H54 (cell line): ENCODE data around the gene ANXA2R.
A peak's percentile ranks its signal among the peaks of the same experiment; 100 is the strongest.

Experiments used
- DNase-seq: peaks from one replicate; pipeline ENCODE4 v3.0.0; 2011; ENCODE audit warnings: low spot score, mixed read lengths; ENCODE audit not compliant: insufficient read length
- FAIRE-seq: peaks from 3 replicates; lab custom pipeline; 2011; peaks lifted over from hg19 to GRCh38; lab: Jason Lieb, UNC
- POLR2A ChIP-seq: IDR thresholded peaks from 2 replicates; pipeline ENCODE4 v1.6.1; 2011; ENCODE audit warnings: low read depth, mild to moderate bottlenecking, low read length

ANXA2R gene

DNA sequence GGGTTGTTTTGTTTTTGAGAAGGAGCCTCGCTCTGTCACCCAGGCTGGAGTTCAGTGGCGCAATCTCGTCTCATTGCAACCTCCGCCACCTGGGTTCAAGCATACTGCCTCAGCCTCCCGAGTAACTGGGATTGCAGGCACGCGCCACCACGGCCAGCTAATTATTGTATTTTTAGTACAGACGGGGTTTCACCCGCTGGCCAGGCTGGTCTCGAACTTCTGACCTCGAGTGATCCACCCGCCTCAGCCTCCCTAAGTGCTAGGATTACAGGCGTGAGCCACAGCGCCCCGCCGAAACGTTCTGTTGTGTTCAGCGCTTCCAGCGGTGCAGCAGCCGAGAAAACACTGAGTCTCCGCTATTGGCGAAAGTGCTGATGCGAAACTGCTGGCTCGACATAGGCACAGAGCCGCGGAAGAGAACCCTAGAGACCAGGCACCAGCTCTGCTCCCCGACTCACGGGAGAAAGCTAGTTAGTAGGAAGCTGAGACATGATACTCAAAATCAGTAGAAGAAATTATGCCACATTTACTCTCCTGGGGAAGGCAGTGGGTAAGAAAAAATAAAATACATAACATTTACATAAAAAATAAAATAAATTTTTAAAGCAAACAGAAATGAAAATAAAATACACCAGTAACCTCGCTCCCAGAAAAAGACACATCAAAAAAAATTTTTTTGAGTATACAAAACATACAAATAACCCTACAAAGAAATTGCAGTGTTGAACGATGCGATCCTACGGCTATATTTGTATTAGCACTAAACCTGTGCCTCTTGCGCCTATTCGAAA, 31.6 kb downstream of the ANXA2R start:
- FAIRE-seq: peak; percentile 76
- TF ChIP-seq POLR2A: peak; percentile 33; the same call in 1 of the 2 replicates
- peak; percentile 46 for DNase-seq

DNA sequence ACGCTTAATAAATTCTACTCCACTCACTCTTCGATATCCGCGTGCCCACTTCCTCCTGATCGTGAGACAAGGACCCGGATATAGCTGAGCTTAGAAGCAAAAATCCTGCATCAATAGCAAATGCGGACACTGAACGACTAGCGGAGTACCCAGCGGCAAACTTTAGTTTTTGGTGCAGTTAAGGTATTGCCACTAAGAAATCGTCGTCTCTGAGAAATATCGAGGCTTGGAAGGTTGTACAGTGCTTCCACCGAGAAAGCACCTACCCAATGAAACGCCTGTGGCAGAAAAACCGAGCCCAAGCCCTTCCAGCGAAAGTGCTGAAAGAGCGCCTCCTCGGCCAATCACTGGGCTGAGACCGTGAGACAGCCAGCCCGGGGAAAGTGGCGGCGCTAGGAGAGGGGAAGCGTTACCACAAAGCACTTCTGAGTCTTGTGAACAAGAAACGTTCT, 32.2 kb downstream of the ANXA2R start:
- DNase-seq (peak; percentile 48), FAIRE-seq (no peak)
- no peak for TF ChIP-seq POLR2A

DNA sequence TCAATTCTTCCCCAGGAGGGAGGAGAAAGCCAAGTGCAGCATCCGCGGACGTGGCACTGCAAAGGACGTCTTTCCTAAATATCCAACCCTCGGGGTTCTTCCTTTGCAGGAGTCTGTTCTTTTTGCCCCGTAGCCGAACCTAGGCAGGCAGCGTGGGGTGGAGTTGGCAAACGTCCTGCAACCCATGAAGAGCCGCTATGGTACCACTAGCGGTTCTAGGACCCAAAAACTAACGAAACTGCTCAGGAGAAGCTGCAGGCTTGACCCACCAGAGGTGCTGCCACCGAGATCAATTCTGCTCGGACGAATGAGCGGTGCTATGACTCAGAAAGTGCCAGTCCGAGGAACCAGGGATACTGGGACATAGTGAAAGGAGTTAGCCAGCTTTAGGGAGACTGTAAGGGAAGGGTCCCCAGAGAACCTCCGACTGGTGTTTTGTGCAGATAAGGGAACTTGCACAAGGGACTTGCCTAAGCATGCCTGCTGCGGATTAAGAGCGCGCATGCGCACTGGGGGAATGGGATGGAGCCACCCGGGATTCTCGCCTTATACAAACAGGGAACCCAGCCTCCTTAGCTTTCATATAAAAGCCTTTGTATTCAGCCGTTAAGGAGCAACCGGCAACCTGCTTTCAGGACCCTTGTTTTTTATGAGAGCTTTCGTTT, 32.7 kb downstream of the ANXA2R start:
- no peak for FAIRE-seq
- TF ChIP-seq POLR2A: 0 out of 2 replicates have a peak, but pooled peaks have one; percentile 25
- peak; percentile 54 for DNase-seq

DNA sequence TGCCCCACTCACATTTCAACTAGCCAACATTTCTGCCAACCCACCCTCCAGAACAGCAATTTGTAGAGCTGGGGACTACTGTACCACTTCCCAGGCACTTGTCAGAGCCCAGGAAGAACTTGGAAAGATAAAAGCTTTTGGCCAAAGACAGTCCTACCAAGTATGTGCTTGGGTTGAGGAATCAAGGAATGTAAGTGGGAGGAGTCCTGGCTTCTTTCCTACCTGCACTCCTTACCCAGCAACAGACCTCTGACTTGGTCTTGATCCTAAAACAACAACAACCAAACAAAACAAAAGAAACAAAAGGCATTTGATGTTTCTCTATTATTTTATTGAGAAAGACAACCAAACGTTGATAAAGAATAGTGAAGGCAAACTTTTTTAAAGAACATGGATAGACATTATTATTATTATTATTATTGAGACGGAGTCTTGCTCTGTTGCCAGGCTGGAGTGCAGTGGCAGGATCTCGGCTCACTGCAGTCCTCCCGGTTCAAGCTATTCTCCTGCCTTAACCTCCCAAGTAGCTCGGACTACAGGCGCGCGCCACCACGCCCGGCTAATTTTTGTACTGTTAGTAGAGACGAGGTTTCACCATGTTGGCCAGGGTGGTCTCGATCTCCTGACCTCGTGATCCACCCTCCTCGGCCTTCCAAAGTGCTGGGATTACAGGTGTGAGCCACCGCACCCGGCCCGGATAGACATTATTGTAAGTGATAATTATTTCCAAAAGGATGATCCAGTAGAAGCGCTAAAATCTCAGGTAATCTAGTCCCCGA, 33.5 kb downstream of the ANXA2R start:
- no peak for DNase-seq
- TF ChIP-seq POLR2A: no peak
- no peak for FAIRE-seq

DNA sequence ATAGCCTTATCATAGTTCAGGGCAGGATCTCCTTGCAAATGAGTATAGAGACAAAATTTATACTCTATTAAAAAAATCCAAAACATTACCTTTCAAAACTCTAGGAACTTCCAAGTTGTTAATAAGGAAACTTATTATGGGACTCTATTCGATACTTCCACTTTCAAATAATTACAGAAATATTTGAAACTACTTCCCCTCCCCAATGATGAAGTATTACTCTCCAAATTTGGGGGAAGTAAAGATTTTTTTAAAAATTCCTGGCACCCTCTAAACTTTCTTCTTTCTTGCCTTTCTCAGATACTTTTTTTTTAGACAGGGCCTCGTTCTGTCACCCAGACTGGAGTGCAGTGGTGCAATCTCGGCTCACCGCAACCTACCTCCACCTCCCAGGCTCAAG, 35.1 kb downstream of the ANXA2R start:
- no peak for TF ChIP-seq POLR2A
- DNase-seq (no peak), FAIRE-seq (no peak)

DNA sequence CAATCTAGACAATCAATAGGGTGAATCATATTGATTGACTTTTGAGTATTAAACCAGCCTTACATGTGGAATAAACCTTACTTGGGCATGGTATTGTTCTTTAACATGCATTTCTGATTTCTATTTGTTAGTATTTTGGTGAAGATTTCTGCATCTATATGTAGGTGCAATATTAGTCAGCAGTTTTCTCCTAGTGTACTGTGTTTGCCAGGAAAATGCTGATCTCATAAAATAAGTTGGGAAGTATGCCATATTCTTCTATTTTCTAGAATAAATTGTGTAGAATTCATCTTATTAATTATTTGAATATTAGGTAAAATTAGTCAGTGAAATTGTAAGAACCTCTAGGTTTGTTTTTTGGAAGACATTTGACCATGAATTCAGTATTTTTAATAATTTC, 38.4 kb downstream of the ANXA2R start:
- DNase-seq (no peak), FAIRE-seq (no peak)
- no peak for TF ChIP-seq POLR2A

DNA sequence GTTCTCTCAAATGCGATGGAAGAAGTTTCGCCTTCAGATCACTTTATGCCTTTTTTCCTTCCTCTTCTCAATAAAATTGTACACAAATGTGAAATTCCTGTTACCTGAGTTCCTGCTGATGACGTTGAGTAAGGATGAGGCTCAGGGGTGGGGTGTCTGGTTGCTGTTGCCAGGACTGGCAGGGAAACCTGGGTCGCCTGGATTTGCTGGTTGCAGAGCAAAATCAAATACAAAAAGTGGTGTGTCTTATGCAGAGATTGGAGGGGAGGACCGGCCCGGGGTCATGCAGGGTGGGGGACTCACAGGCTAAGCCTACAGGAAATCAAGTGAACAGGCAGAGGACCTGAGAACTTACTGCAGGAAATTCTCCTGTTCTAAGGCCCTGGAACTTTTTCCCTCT, 39.2 kb downstream of the ANXA2R start:
- FAIRE-seq (no peak), DNase-seq (no peak)
- no peak for TF ChIP-seq POLR2A

DNA sequence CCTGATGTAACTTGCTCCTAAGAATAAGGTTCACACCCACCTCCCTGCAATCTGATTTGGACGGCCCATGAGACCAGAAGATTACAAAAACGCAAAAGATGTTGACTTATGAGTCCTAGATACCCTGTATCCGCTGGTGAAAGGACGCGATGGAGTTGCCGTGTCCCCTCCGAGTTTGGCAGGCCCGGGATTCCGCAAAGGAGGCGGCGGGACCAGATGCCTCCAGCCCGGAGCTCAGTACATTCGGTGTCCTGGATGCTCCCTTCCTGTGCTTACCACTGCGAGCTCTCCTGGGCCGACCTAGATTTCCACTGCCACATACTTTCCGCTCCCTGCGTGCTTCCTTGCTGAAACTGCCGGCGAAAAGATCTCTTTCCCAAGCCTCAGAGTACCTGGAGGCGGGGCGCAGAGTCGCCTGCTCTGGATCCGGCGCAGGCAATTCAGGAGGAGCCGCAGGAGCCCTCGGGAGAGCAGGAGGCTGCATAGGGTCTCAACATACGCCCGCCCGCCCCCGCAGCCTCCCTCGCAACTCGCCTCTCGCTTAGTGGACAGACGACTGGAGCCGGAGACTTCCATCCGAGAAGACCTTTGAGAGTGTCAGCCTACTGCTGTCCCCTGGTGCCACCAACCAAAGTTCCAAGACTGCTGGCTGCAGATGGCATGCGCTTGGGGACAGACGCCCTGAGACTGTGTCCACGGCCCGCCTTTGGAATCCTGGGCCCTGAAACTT, 39.8 kb downstream of the ANXA2R start:
- DNase-seq: no peak
- FAIRE-seq: peak; percentile 52
- TF ChIP-seq POLR2A: peak; percentile 10; the same call in 1 of the 2 replicates

DNA sequence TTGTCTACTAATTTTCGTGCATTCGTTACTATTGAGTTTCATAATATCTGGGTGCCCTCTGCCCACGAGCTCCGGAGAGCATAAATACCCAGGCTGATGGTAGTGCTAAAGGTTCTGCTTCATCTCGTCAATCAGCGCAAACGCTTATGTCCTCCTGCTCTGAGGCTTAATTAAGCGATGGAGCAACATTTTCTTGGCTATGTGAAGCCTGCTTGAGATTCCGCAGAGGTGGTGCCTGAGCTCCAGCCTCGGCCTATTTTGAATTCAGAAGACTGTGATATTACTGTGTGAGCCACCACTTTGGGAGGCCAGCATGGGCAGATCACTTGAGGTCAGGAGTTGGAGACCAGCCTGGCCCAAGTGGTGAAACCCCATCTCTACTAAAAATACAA, 44.8 kb downstream of the ANXA2R start:
- no peak for FAIRE-seq
- no peak for DNase-seq

DNA sequence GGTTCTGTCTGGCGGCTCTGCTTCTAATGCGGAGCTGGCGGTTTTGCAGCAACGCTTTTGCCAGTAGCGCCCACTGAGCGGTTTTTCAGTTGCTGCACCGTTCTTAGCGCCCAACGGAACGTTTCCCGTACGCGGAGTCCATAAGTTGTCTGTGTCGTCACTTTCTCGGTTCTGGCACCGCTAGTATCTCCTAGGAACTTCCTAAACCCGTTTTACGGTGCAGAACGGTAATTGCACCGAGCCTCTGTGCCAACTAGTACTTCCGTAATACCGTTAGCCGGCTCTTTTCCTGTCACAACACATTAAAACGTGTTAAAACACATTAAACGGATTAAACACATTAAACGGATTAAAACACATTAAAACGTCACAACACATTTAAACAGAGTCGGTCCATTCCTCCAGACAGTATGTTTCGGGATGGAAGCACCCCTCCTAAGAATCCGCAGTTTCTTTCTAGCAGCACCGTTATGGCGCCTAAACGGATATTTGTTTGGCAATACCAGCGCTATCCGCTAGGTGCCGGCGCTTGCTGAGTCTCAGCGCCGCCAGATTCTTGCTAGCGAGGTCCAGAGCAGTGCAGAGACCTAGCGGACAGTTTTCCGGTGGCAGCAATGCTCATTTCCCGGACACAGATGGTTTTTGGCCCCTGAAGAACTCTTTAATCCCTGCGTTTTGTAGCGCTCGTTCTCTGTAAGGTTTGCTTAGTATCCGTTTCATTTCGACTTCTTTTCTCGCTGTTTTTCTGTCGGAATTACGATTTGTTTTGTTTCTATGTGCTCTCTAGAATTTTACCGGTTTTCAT, 45.4 kb downstream of the ANXA2R start:
- TF ChIP-seq POLR2A: peak; percentile 37
- DNase-seq (no peak), FAIRE-seq (peak; percentile 48)

More for the DNA sequence above, 44.8 kb downstream of the ANXA2R start:
- no peak for TF ChIP-seq POLR2A

DNA sequence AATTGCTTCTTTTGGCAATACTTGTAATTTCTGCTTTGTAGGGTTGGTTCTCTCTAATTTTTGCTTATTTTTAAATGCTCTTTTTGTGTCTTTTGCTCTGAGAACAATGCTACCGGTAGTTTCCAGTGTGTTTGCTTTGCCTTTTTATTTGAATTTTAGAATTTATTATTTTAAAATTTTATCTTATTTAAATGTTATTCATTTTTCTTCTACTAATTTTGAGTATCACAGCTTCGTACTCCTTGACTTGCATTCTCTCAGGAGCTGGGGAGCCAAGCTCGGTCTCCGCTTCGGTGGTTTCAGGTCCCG, 45.9 kb downstream of the ANXA2R start:
- no peak for TF ChIP-seq POLR2A
- DNase-seq (no peak), FAIRE-seq (no peak)

DNA sequence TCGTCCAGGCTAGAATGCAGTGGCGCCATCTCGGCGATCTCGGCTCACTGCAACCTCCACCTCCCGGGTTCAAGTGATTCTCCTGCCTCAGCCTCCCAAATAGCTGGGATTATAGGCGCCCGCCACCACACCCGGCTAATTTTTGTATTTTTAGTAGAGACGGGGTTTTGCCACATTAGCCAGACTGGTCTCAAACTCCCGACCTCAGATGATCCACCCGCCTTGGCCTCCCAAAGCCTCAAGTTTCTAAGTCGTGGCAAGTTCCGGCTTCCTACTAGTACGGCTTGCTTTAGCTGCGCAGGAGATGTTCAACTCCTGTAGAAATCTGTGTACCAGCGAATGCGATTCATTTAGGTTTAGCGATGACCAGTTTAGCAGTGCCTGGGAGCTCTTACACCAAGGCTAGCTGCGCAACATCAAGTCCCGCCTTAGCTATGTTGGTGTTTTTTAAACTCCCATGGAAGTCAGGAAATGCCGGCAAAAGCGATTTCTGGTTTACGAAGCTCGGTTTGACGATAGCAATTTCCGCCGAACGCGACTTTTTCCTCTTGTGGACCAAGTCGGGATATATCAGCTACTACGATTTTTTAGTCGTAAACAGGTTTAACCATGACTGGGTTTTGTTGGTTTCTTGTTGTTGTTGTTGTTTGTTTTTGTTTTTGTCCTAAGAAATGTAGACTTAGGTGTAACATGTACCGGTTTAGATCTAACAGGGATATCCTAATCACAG, 46.4 kb downstream of the ANXA2R start:
- TF ChIP-seq POLR2A: no peak
- FAIRE-seq (no peak), DNase-seq (no peak)
